Small intestine (tissue), 16 donors: ENCODE measurements around the gene TMEM26. TPM values are rescaled to one million over a fixed set of nuclear protein-coding genes. Genes with fewer than 3 reads are reported as not detected.

ENCODE experiments used
- DNase-seq, 2 donors: peaks; one replicate each; pipeline versions ENCODE4 v3.0.0 to v3.0.0-alpha.2; 2013
- FAIRE-seq: peaks from 2 replicates; lab custom pipeline; 2012; peaks lifted over from hg19 to GRCh38; lab: Jason Lieb, UNC
- H3K27ac ChIP-seq, 3 donors: one replicate each; pipeline ENCODE4 v1.5.1; 2013; ENCODE audit warnings: low read length in 2 of 3, mild to moderate bottlenecking in 2 of 3, control low read depth in 1 of 3, inconsistent platforms in 1 of 3, low read depth in 1 of 3, moderate library complexity in 1 of 3
- H3K27me3 ChIP-seq, 3 donors: one replicate each; pipeline ENCODE4 v1.6.1; 2013; ENCODE audit warnings: low read length in 3 of 3, inconsistent platforms in 1 of 3; ENCODE audit not compliant: control insufficient read depth in 3 of 3, insufficient read depth in 3 of 3
- H3K36me3 ChIP-seq, 3 donors: one replicate each; pipeline ENCODE4 v1.6.1; 2013; ENCODE audit warnings: low read length in 3 of 3, inconsistent platforms in 1 of 3, low read depth in 1 of 3, mild to moderate bottlenecking in 1 of 3, moderate library complexity in 1 of 3; ENCODE audit not compliant: control insufficient read depth in 3 of 3, insufficient read depth in 2 of 3
- H3K4me1 ChIP-seq, 3 donors: one replicate each; pipeline ENCODE4 v1.6.1; 2013; ENCODE audit warnings: low read length in 2 of 3, inconsistent platforms in 1 of 3, low read depth in 1 of 3, mild to moderate bottlenecking in 1 of 3, moderate library complexity in 1 of 3; ENCODE audit not compliant: control insufficient read depth in 3 of 3, insufficient read depth in 2 of 3
- H3K4me3 ChIP-seq, 3 donors: one replicate each; pipeline ENCODE4 v1.5.1; 2013; ENCODE audit warnings: low read length in 3 of 3, control low read depth in 1 of 3, inconsistent platforms in 1 of 3, low read depth in 1 of 3, mild to moderate bottlenecking in 1 of 3, moderate library complexity in 1 of 3
- H3K9me3 ChIP-seq, 2 donors: one replicate each; pipeline ENCODE4 v1.6.1; 2013; ENCODE audit warnings: low read depth in 1 of 2, low read length in 1 of 2; ENCODE audit not compliant: control insufficient read depth in 2 of 2, insufficient read depth in 1 of 2
- WGBS, 3 donors: extraction: QIAGEN DNeasy Blood & Tissue Kit; methylation state at CpG; one replicate each; pipeline ENCODE4 v1.1.7; 2013; 5-methylcytosine and 5-hydroxymethylcytosine counted together
- long read RNA-seq, 10 donors: transcript quantifications; one replicate each; lab custom pipeline, GENCODE V29; 2026
- polyA plus RNA-seq, 4 donors: library from polyadenylated mRNA; stranded (reverse) in 3 of 4; unstranded in 1 of 4; fragments of 200-250 nt in 3 of 4; fragments of 120-200 nt in 1 of 4; gene quantifications; one replicate each; pipeline versions ENCODE4 v1.2.1 to v1.2.3, GENCODE V29; 2013
- donor health status: healthy with polysubstance abuse.
- donor health status: control.
- donor health status: control.
- donor health status: Bipolar disorder and iron deficiency.
- donor health status: healthy.

Gene TMEM26
- 1 to 10 TPM in 2 of 4 donors, under 1 TPM in 1, not detected in 1; 0.33 to 3.0 (median 1.9) TPM for polyA plus RNA-seq
- long read RNA-seq, donor 1, full-length matches to known transcripts: 1 of 1 reads
- long read RNA-seq, donor 1, partial matches to known transcripts: 0 of 1 reads
- long read RNA-seq, donor 1, other reads (novel, unspliced or antisense): 0 of 1 reads
- long read RNA-seq, donor 2: 0 reads
- long read RNA-seq, donor 3: 0 reads
- long read RNA-seq, donor 4: 0 reads
- long read RNA-seq, donor 5: 0 reads
- long read RNA-seq, donor 6: 0 reads
- long read RNA-seq, donor 7: 0 reads
- long read RNA-seq, donor 8: 0 reads
- long read RNA-seq, donor 9, partial matches to known transcripts: 0 of 1 reads
- long read RNA-seq, donor 9, other reads (novel, unspliced or antisense): 0 of 1 reads
- long read RNA-seq, donor 10, full-length matches to known transcripts: 2 of 2 reads
- long read RNA-seq, donor 10, partial matches to known transcripts: 0 of 2 reads
- long read RNA-seq, donor 10, other reads (novel, unspliced or antisense): 0 of 2 reads

DNA sequence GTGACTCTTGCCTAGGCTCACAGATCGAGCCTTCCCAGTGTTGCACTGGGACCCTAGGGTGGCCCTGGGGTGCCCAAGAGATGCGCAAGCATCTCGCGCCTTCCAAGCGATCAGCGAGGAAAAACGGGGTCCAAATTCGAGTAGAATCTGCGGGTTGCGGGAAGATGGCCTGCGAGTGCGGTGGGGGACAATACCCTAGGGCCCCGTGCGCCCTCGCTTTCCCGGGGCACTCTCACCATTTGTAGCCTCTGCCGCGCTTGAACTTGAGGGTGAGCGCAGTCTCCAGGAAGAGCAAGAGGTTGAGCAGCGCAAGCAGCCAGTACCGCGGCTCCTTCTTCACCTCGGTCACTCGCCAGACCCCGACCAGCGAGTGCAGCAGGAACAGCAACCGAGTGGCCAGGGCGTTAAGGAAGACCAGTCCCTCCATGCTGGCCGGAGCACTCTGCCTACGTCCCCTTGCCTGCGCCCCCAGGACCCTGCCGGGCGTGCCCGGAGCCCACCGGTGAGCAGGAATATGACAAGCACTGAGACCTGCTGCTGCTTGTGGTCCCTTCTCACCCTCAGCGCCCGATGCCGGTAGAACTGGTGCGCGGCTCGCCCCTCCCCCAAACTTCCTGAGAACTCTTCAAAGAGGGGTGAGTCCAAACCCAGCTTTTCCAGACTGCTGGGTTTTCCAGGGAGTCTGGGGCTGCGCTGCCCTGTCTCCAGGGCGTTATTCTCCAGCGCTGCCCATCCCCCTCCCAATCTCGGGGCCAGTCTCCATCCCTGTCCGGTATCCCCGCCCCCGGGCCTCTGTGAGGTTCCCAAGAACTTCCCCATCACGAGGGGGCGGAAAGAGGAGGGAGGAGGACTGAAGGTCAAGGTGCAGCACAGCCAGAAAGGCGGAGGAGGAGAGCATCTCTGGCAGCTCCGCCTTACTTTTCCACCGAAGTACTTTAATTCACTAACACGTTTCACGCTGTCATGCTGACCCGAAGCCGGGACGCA lies at the start of gene TMEM26:
TSS of gene TMEM26 (minus strand) at position 727 of the 987 bp plus-strand sequence. CDS start at position 427, 300 bp downstream.
- Histone ChIP-seq H3K27ac (peak within 1 kb of the TSS in 2 of 3 donors; percentile 62 to 63), H3K4me3 (peak within 1 kb of the TSS; percentile 14 to 77 (median 29)), H3K9me3 (no peaks in the 10 kb centered on the region), H3K36me3 (no peaks in the 10 kb centered on the region), H3K4me1 (peaks cover 0 to 12% (median 6%) of the 10 kb centered on the region in 3 donors), H3K27me3 (peaks cover 0 to 21% (median 9%) of the 10 kb centered on the region in 3 donors)
- DNase-seq: peak; percentile 50 to 52
- no peak for FAIRE-seq
- 2 to 5% (median 3%) methylated on average over 55 to 58 of the region's 58 CpGs for WGBS, 3 donors

DNA sequence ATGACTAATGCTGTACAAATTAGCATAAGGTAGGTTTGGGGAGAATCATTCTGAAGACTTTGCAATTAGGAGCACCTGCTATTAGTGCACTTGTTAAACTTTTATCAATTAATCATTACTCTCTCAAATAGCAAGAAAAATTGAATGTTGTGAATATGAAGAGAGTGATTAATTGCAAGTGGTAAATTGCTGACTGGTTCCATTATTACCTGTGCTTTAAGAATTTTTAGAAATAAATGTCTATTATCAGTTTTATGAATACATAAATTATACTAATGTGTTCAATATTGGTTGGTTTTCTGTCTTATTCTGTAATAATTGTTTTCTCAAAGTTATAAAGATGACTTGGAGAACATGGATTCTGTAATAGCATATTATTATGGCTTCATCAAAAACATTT lies 47.3 kb upstream of the TMEM26 start:
- no peak for FAIRE-seq

DNA sequence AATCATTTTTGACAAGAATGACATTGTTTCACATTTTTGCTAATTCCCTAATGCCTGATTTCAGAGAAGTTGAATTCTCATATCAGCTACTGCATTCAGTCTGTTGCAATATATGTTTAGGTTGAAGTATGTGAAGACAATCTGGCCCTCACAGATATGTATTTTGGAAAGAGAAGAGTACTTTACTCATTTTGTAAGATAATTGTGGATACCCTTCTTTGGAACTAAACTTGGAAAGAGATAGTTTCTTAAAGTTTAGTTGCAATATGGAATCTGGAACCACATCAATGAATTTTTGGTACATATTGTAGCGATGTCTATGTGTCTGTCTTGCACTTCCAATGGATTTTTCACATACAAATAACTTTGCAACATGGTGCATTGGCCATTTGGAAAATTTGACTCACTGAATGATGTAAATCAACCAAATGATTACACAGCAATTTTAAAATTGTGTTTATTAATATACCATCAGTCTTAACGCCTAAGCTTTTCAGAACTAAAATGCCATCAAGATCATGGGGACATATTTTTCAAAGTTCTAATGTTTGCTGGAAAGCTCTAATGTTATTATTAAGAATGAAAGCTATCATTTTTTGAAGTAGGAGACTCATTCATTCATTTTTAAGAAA lies 39.3 kb upstream of the TMEM26 start:
- Histone ChIP-seq H3K27ac (no peak overlapping the region), H3K9me3 (no peaks in the 10 kb centered on the region), H3K27me3 (no peaks in the 10 kb centered on the region), H3K4me3 (no peak overlapping the region), H3K36me3 (no peaks in the 10 kb centered on the region), H3K4me1 (no peaks in the 10 kb centered on the region)
- DNase-seq: no peak
- no peak for FAIRE-seq
- WGBS, 3 donors: 92 to 94% (median 94%) methylated on average over 2 of the region's 2 CpGs

More for the DNA sequence above, 47.3 kb upstream of the TMEM26 start:
- Histone ChIP-seq H3K27me3 (no peaks in the 10 kb centered on the region), H3K4me1 (no peaks in the 10 kb centered on the region), H3K9me3 (no peaks in the 10 kb centered on the region), H3K27ac (no peak overlapping the region), H3K4me3 (no peak overlapping the region), H3K36me3 (no peaks in the 10 kb centered on the region)
- no peak for DNase-seq

DNA sequence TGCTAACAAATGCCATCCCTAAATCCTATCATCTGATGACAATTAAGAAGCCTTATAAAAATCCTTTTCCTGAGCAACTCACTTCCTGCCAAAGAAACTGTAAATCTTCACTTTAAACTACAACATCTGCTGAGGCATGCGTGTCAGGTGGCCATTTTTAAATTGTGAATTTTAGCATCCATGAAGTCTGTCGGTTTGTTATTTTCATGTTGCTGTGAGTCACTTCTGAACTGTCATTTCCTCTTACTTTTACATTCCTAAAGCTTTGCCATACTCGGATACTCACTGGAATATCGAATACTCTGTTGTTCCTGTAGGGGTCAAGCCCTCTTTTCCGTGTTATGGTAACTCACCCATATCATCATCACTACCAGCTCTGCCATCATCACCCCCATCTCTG lies 34.3 kb upstream of the TMEM26 start:
- Histone ChIP-seq H3K9me3 (no peaks in the 10 kb centered on the region), H3K27me3 (no peaks in the 10 kb centered on the region), H3K4me1 (no peaks in the 10 kb centered on the region), H3K27ac (no peak overlapping the region), H3K4me3 (no peak overlapping the region), H3K36me3 (no peaks in the 10 kb centered on the region)
- WGBS, 3 donors: 77 to 84% (median 81%) methylated on average over 5 of the region's 5 CpGs
- FAIRE-seq: no peak
- no peak for DNase-seq

DNA sequence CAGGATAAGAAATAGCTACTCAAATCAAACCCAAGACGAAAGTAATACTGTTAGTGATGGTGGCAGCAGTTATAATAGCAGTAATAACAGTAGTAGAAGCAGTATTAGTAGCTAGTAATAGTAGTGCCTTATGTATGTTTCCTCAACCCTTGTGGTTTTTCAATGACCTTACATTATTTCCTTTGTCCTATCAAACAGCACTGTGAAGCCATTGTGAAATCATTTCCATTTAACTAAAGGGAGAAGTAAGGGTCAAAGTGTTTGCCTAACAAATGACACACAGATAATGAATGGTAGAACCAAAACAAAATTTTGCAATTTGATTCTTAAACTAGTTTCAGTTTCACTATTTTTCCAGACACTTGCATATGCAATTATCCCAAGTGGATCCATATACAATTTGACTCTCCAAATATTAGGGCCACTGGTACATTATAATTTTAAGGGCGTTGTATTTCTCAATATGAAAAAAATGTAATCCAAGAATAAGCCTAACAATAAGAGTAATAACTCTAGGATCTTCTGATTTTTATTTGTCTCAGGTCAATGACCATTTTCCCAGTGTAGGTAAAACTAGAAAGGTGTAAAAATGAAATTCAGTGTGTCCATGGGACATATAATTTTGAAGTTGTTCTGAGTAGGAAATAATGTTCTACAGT lies 33.7 kb upstream of the TMEM26 start:
- Histone ChIP-seq H3K27ac (no peak overlapping the region), H3K27me3 (no peaks in the 10 kb centered on the region), H3K4me1 (no peaks in the 10 kb centered on the region), H3K36me3 (no peaks in the 10 kb centered on the region), H3K4me3 (no peak overlapping the region), H3K9me3 (no peaks in the 10 kb centered on the region)
- WGBS, 3 donors: 75 to 80% (median 79%) methylated on average over 2 of the region's 2 CpGs
- DNase-seq (peak in 1 of 2 donors; percentile 51), FAIRE-seq (no peak)

DNA sequence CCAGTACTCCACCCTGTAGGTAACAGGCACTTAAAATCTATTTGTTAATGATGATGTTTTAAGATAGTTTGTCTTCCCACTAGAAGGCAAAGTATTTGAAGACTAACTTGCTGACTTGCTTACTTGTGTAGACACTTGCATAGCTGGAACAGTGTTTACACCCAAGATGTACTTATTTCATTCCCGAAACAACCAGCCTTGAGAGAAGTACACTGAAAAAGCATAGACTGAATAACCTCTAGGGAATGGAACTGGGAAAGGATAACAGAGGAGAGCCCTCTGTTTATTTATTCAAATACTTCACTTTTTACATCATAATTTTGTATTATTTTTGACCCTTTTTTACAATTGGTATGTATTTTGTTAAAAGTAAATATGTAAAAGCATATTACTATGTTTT lies 33.1 kb upstream of the TMEM26 start:
- WGBS, 3 donors: 73 to 91% (median 90%) methylated on average over 1 of the region's 1 CpG

DNA sequence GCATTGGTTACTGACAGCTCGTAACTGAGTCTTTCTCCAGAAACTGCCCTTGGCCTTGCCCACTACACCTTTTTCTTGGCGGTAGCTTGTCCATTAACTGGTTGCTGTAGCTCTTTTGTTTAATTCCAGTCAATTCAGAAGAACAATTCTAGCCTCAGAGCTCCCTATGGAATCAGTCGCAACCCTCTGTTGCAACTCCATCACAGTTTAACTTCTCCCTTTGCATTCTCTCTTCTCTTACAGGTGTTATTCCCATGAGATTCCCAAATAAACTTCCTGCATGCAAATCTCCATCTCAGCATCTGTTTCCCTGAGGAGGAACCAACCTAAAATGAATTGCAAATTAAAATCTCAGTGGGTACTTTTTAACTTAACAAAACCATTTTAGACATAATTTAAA lies 28.4 kb upstream of the TMEM26 start:
- H3K4me3 ChIP-seq: no peak overlapping the region
- no peak overlapping the region for H3K27ac ChIP-seq
- H3K4me1 ChIP-seq: peaks cover 0 to 4% (median 0%) of the 10 kb centered on the region in 3 donors
- no peaks in the 10 kb centered on the region for H3K27me3 ChIP-seq
- WGBS, 3 donors: 87 to 90% (median 90%) methylated on average over 3 of the region's 3 CpGs
- H3K36me3 ChIP-seq: no peaks in the 10 kb centered on the region
- no peak for DNase-seq
- no peaks in the 10 kb centered on the region for H3K9me3 ChIP-seq
- FAIRE-seq: no peak

More for the DNA sequence above, 33.1 kb upstream of the TMEM26 start:
- no peaks in the 10 kb centered on the region for H3K36me3 ChIP-seq
- H3K4me3 ChIP-seq: no peak overlapping the region
- no peaks in the 10 kb centered on the region for H3K9me3 ChIP-seq
- no peaks in the 10 kb centered on the region for H3K27me3 ChIP-seq
- FAIRE-seq: no peak
- DNase-seq: no peak
- H3K4me1 ChIP-seq: no peaks in the 10 kb centered on the region
- H3K27ac ChIP-seq: no peak overlapping the region
